HG02973 (cell line): ENCODE results near the gene ATP6V1B1.

Experiments
- ATAC-seq: cut with Tn5 transposase; IDR thresholded peaks from one replicate; pipeline ENCODE4 v1.9.1; 2021; ENCODE audit warnings: moderate library complexity; ENCODE audit not compliant: unreplicated experiment

ATP6V1B1 gene

DNA sequence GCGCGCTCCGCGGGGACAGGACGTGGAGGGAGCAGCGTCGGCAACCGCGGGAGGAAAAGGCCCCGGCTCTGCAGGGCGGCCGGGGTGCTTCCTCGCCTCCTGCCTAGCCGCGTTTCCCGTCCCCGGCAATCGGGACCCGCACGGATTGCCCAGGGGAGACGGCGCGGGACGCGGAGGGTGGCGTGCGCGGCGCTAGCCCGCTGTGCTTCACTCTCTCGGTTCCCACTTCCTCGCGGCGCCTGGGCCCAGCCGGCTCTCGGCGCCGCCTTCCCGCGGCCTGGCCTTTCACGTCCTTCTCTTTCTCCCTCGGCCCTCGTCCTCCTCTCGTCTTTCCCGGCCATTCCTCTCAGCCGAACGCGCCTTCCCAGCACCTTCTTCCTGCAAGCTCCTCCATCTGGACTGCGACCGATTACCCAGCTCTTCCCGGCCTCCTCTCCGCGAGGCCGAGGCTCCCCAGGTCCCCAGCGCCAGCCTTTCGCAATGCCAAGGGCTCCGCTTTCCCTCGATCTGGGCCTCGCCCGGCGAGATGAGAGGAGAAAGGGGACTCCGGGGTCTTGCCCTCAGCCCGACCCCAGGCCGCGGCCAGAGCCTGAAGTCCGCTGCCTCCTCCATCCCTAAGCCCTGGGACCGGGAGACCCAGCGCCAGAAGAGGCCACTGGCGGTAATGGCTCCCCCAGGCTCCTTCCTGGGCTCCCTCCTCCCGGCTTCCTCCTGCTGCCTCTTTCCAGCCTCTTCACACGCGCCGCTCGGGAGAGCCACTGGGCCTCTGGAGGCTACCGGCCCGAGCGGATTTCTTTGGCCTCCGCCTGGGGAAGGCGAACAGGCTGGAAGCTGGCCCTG, 34.3 kb upstream of the ATP6V1B1 start:
- ATAC-seq: no peak

DNA sequence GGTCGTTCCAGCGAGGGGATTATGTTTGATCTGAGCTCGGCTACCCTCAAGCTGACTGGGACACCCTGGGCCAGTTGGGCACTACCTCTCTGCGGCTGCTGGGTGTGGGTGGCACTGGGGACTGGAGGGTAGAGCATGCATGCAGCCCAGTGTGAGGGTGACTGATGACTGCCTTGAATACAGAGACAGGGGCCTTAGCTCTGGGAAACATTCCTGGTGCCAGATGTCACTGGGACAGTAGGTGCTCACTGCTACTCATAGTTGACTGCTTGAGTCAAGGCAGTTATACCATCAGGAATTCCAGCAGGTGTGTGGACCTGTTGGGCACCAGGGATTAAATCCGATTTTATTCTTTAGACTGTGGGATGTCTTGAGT, 33.6 kb upstream of the ATP6V1B1 start:
- no peak for ATAC-seq

DNA sequence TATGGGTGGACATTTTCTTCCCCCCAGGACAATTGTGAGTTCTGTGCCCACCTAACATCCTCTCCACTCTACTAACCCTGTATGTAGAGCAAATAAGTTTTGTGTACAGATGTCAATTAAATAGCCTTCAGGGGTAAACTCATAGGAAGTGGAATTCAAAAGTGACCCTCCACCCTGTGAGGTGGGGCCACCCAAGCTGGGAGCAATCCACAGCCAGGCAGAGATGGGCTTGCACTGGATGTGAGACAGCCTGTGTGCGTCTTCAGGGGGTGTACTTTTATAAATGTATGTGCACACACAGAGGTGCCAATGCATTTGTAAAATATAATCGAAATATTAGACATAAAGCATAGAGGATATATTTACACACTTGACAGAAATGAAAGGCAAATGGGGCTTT, 33.1 kb upstream of the ATP6V1B1 start:
- no peak for ATAC-seq

DNA sequence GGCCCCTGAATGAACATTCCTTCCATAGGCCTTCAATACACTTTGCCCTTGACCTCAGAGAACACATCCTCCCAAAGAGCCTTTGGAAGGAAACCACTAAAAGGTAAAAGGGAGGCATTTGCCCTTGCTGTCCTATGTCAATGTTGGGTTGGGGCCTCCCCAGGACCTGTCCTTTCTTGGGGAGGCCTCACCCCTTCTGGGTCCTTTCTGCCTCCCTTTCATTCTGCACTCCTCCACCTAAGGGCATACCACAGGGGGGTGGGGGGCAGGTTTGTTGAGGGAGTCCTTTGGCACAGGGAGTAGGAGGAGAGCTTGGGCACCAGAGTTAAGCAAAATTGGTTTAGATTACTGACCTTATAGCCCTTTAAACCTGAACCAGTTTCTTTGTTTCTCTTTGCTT, 32.5 kb upstream of the ATP6V1B1 start:
- ATAC-seq: no peak

- no peak for ATAC-seq
Measured at GRCh38 chr2:70903641-70904340, 31.9 kb upstream of the ATP6V1B1 start.

GRCh38 chr2:70904371-70905216, 31.1 kb upstream of the ATP6V1B1 start:
- no peak for ATAC-seq

DNA sequence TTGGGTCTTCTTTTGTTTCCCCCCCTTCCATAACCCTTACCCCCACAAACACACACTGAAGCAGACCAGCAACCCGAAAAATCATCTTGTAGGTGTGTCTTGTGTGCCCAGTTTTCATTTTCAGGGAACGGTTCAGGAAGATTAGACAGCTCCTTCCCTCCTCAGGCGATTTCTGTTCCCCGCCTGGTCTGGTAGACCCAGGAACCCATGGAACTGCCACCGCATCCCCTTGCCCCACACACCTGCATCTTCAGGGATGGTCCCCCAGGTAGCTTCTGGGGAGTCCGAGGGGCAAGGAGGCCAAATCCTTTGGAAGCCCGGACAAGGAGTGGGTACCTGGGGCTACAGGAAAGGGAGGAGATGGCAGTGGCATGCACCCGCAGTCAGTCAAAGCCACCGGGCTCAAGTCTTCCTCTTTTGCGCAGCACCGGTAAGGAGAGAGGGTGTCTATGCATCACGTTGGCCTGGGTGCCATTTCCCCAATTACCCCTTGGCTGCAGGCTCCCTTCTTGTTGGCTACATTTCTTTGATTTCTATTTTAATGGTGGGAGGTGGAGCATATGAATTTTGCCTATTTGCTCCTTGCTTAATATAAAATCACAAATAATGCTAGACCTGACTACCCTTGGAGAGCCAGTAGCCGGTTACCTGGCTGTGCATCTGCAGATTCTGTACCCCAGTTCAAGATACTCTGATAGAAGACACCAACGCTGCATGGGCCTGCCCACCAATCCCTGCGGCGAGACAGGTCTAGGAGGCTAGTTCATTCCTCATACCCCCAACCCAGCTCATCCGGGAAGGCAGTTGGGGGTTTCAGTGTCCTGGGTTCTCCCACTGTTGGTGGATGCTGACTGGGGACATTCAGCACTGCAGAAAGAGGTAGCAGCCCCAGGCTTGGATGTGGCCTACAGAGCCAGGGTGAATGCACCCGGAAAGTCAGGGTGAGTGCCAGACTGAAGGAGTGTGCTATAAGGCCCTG, 30.0 kb upstream of the ATP6V1B1 start:
- ATAC-seq: no peak

- ATAC-seq: no peak
Measured at GRCh38 chr2:70906439-70907005, 29.2 kb upstream of the ATP6V1B1 start.

- ATAC-seq: no peak
Measured at GRCh38 chr2:70907130-70908057, 28.3 kb upstream of the ATP6V1B1 start.

DNA sequence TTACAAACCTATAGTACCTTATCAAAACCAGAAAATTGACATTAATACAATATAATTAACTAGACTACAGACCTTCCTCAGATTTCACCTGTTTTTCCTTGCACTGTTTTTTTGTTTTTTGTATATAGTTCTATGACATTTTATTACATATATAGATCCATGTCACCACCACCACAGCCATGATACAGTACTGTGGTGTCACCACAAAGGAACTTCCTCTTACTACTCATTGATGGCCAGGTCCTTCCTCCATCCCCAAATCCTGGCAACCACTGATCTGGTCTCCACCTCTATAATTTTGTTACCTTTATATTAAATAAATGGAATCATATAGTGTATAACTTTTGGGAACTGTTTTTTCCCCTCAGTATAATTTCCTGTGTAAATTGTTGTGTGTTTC, 19.4 kb upstream of the ATP6V1B1 start:
- ATAC-seq: no peak

DNA sequence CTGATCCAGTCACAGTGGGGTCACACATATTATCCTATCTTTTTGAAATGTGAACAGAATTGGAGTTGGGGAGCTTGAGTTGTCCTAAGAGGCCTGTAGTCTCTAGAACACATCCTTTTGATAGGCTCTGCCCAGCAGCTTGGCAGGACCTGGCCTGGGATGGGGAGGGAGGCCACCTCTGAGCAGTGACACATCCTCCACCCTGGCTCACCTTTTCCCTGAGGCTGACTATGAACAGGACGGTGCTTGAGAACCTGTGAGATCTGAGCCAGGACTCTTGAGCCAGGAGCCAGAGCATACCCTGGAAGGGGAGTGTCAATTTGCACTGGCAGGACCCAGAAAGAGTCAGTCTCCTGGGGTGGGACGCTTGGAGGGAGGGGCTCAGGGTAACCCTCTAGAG, 17.7 kb upstream of the ATP6V1B1 start:
- ATAC-seq: no peak

DNA sequence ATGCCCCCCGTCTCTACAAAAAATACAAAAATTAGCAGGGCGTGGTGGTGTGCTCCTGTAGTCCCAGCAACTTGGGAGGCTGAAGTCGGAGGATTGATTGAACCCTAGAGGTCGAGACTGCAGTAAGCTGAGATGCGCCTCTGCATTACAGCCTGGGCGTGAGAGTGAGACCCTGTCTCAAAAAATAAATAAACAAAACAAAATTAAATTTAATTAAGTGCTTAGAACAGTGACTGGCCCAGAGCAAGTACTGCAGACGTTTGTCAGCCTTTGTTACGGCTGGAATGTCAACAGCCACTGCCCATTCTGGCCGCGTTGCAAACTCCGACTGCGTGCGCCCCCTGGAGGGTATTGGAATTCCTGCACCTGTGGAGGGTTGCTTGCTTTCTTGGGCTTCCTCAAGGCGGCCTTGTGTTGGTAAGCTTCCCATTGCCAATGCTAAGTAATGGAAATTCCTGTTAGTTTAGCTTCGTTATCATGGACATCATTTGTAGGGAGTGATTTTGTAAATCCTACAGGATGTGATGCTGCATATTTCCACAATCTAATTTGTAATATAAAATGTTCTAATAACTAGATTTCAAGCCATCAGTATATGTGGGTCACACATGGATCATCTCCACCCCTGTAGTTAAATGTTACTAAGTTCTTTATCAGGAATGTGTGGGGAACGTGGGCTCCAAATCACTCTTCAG, 15.9 kb upstream of the ATP6V1B1 start:
- no peak for ATAC-seq

GRCh38 chr2:70920367-70920715, 15.4 kb upstream of the ATP6V1B1 start:
- no peak for ATAC-seq

- ATAC-seq: no peak
Measured at GRCh38 chr2:70921031-70921430, 14.7 kb upstream of the ATP6V1B1 start.

DNA sequence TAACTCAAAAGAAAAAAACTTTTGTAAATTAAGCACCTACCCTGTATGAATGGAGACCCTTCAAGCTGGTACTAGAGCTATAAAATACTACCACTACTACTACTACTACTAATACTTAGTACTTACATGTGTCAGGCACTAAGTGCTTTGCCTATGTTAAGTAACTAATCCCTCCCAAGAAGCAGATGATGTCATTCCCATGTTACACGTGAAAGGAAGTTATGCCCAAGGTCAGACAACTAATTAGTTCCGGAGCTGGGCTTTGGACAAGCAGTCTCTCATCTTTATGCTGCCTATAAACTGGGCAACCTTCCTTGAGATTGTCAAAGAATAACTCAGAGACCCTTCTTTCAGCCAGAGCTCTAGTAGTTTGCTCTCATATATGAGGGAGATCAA, 13.9 kb upstream of the ATP6V1B1 start:
- ATAC-seq: no peak

DNA sequence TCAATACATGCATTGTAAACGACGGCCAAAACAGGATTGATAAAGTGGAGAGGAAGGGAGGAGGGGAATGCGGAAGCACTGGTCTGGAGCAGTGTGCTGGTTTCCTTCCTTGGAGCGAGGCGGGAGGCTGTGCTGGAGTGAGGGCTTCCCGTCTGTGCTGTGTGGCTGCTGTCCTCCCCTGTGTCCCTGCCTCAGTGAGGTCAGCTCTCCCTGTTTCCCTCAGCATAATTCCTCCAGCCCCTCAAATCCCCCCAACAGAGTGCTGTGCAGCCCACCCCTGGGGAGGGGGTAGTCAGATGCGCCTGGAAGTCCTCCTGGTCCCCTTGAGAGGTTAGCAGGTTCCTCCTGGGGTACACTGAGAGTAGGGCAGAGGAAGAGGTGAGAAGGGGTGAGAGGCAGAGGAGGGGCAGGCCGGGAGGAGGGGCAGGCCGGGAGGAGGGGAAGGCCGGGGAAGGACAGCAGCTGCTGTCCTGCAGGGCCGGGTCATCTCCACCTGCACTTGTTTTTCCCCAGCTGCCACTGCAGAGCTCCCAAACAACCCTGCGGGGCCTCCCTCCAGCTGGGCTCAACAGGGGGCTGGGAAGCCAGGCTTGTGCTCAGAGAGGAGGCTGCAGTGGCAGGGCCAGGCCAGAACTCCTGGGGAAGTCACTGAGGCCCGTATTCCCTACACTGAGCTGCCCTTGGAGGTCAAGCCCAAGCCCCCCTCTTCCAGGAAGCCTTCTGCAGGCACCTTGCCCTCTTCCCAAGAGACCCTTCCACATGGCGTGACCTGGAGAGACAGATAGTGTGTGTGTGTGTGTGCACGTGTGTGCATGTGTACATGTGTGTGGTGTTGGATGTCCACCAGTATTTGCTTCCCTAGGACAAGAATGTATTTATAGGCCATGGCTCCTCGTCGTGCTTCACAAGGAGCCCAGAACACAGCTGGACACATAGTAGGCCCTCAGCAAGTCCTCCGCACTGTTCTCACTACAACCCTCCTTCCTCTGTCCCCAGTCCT, 13.2 kb upstream of the ATP6V1B1 start:
- ATAC-seq: no peak

GRCh38 chr2:70923378-70924015, 12.2 kb upstream of the ATP6V1B1 start:
- ATAC-seq: no peak
